ENCODE data around the gene VPS39. TPM values are rescaled to one million over a fixed set of nuclear protein-coding genes. Genes with fewer than 3 reads are reported as not detected.
"Not testable (repeated sequence)": the region's sequence is repeated elsewhere in the genome, so short reads cannot be mapped to it uniquely, and the experiment has no call there.

The VPS39 gene
- total RNA-seq, 2 donors from 2014 or later = 33.1 to 38.3 TPM

GRCh38 chr15:42232606-42233005 lies 24.5 kb upstream of the VPS39 start:
- Histone ChIP-seq H3K36me3 (peaks cover 68% of the 10 kb centered on the region), H3K27me3 (no peaks in the 10 kb centered on the region), H3K9me3 (no peaks in the 10 kb centered on the region), H3K27ac (no peak overlapping the region), H3K4me3 (no peak overlapping the region), H3K4me1 (no peaks in the 10 kb centered on the region)
- no peak for DNase-seq (ENCODE audit: low spot score)
- TF ChIP-seq, protein P1, sequence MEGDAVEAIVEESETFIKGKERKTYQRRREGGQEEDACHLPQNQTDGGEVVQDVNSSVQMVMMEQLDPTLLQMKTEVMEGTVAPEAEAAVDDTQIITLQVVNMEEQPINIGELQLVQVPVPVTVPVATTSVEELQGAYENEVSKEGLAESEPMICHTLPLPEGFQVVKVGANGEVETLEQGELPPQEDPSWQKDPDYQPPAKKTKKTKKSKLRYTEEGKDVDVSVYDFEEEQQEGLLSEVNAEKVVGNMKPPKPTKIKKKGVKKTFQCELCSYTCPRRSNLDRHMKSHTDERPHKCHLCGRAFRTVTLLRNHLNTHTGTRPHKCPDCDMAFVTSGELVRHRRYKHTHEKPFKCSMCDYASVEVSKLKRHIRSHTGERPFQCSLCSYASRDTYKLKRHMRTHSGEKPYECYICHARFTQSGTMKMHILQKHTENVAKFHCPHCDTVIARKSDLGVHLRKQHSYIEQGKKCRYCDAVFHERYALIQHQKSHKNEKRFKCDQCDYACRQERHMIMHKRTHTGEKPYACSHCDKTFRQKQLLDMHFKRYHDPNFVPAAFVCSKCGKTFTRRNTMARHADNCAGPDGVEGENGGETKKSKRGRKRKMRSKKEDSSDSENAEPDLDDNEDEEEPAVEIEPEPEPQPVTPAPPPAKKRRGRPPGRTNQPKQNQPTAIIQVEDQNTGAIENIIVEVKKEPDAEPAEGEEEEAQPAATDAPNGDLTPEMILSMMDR (IDR thresholded peaks at IDR 0.05) = no peak

DNA sequence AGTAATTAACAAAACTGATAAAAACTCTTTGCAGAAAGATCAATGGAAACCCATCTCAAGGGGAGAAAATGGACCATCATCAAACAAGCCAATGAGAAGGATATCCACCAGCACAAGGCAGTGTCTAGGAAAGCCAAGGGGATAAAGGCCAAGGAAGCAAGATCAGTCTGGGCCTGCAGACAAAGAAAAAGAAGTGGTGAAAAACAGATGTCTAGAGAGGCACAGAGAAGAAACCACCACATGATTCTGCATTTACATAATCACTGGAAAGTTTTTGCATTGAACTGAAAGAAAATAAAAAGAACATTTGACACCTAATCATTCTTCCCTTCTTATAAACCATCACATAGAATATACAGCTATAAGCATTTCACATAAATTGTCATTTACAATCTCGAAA lies 23.0 kb upstream of the VPS39 start:
- Histone ChIP-seq H3K27me3 (no peaks in the 10 kb centered on the region), H3K36me3 (peaks cover 70% of the 10 kb centered on the region), H3K27ac (no peak overlapping the region), H3K4me3 (no peak overlapping the region), H3K4me1 (no peaks in the 10 kb centered on the region), H3K9me3 (no peaks in the 10 kb centered on the region)
- no peak for DNase-seq (ENCODE audit: low spot score)
- TF ChIP-seq, protein P1 (IDR thresholded peaks at IDR 0.05) = no peak

- not testable (repeated sequence) for H3K27ac ChIP-seq; H3K4me1 ChIP-seq; H3K27me3 ChIP-seq; DNase-seq (ENCODE audit: low spot score); H3K9me3 ChIP-seq; H3K4me3 ChIP-seq
- peaks cover 75% of the 10 kb centered on the region for H3K36me3 ChIP-seq
These were observed 20.9 kb upstream of the VPS39 start for GRCh38 chr15:42228981-42229380.

- Histone ChIP-seq H3K27ac (no peak overlapping the region), H3K27me3 (no peaks in the 10 kb centered on the region), H3K4me1 (no peaks in the 10 kb centered on the region), H3K9me3 (no peaks in the 10 kb centered on the region), H3K36me3 (peaks cover 84% of the 10 kb centered on the region), H3K4me3 (no peak overlapping the region)
- TF ChIP-seq, protein P1 (IDR thresholded peaks at IDR 0.05) = no peak
- no peak for DNase-seq (ENCODE audit: low spot score)
These were observed 19.9 kb upstream of the VPS39 start for GRCh38 chr15:42228036-42228435.

DNA sequence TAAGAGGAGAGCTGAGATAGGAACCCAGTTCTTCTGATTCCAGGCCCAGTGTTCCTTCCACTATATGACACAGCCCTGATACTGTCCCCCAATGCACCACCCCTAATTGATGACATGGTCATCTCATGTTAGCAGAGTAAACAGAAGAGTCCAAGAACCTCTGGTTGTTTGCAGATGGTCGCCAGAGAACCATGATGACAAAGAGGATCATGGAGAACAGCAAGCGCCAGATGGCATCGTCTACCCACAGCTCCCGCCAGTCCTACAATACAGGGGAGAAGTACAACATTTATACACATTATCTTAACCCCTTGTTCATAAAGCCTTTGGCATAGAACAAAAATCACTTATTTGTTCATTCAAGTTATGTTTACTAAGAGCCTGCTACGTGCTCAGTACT lies 18.5 kb upstream of the VPS39 start:
- Histone ChIP-seq H3K9me3 (no peaks in the 10 kb centered on the region), H3K27ac (no peak overlapping the region), H3K27me3 (no peaks in the 10 kb centered on the region), H3K4me1 (no peaks in the 10 kb centered on the region), H3K36me3 (peaks cover 75% of the 10 kb centered on the region), H3K4me3 (no peak overlapping the region)
- DNase-seq (ENCODE audit: low spot score) = no peak
- TF ChIP-seq, protein P1 (IDR thresholded peaks at IDR 0.05) = no peak

- Histone ChIP-seq H3K36me3 (peaks cover 55% of the 10 kb centered on the region), H3K27me3 (no peaks in the 10 kb centered on the region), H3K27ac (no peak overlapping the region), H3K4me3 (no peak overlapping the region), H3K4me1 (no peaks in the 10 kb centered on the region), H3K9me3 (no peaks in the 10 kb centered on the region)
- DNase-seq (ENCODE audit: low spot score) = no peak
- TF ChIP-seq, protein P1 (IDR thresholded peaks at IDR 0.05) = no peak
These were observed 12.1 kb upstream of the VPS39 start for GRCh38 chr15:42220216-42220615.

All from right atrium auricular region (tissue), 2 donors.